HG02763 (cell line): ENCODE data around the gene PGAM1.
"Not testable (repeated sequence)": the region's sequence is repeated elsewhere in the genome, so short reads cannot be mapped to it uniquely, and the experiment has no call there.

Source experiments
- ATAC-seq: cut with Tn5 transposase; IDR thresholded peaks from one replicate; pipeline ENCODE4 v1.9.1; 2021; ENCODE audit warnings: mild to moderate bottlenecking, moderate library complexity; ENCODE audit not compliant: unreplicated experiment

The PGAM1 gene

DNA sequence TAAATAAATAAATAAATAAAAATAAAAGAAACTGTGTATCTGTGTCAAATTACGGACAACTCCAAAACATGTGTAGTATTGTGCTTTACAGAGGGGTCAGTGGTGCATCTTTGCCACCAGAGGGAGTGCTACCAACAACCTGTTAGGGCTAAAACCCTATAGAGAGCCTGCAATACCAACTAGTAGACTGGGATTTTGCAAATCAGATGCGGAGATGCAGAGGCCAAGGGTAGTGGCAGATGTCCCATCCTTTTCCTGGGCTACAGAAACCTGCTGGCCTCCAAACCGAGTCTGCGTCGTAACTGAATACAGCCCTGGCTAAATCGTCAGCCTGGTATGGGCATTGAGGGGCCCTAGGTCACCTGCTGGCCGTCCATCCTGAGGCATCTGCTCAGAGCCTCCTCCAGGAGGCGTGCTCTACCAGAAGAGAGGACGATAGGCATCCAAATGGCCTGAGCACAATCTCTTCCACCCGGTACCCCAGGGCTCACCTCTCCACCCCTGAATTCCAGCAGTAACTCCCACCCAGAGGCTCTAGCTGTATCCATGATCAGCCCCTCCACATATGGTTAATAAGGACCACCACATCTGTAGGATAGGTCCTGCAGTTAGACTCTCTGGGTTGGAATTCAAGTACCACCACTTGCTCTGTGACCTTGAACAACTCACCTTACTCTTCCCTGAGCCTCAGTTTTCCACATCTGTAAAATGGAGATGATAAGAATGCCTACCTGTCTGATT is 18.6 kb upstream of the PGAM1 start:
- peak; percentile 81 for ATAC-seq

DNA sequence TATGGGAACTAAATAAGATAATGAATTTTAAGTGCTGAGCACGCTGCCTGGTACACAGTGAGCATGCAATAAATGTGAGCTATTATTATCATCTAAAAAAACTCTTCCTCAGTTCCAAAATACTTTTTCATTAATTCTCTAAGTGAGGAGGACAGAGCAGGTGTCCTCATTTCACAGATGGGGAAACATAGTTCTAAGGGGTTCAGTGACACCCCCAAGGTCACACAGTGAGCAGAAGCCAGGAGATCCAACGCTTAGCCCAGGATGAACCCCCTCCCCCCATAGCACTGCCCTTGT is 18.1 kb upstream of the PGAM1 start:
- no peak for ATAC-seq

DNA sequence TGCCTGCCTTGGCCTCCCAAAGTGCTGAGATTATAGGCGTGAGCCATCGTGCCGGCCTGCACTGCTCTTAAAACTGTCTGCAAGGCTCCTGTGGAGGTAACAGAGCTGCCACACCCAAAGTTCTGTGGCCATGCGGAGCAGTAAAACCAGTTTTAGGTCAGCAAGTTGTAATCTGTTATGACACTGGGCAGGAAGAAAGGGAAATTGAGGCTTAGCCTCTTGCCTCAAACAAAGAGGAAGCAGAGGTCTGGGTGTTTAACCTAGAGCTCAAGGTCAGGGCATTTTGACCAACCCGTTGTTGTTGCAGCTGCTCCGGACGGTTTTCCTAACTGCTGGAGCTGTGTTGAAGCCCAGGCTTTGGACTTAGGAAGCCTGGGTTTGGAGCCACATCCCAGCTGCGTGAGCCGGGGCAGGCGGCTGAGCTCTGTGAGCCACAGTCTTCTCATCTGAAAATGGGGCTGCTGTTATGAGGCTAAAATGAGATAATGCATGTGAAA is 17.4 kb upstream of the PGAM1 start:
- ATAC-seq, result no peak

DNA sequence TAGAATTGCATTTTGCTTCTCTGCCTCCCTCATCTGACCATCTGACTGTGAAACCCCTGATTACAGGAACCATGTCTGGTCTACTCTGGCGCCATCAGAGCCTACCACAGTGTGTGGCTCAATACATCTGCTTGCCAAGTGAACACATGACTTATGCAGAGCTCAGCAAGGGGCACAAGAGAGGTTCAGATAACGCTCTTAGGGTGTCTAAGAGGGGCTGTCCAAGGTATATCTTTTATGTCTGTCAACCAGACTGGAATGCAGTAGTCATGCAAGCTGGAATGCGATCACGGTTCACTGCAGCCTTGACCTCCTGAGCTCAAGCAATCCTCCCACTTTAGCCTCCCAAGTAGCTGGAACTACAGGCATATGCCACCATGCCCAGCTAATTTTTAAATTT is 14.6 kb upstream of the PGAM1 start:
- ATAC-seq, result no peak

DNA sequence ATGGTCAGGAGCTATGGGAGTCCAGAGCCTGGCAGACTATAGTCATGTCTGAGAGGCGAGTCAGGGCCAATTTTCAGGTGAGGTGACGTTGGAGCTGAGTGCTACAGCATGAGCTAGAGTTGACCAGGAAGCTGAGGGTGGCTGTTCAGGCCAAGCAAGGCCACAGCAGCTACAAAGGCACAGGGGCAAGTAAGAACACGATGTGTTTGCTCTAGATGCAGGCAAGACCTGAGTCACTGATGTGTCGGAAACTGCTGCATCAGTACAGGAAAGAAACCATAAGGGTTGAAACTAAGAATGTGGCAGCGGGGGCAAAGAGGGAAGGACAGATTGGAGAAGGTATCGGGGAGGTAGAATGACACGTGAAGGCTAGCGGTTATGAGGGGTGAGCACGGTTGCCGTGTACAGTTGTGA is 13.1 kb upstream of the PGAM1 start:
- no peak for ATAC-seq

DNA sequence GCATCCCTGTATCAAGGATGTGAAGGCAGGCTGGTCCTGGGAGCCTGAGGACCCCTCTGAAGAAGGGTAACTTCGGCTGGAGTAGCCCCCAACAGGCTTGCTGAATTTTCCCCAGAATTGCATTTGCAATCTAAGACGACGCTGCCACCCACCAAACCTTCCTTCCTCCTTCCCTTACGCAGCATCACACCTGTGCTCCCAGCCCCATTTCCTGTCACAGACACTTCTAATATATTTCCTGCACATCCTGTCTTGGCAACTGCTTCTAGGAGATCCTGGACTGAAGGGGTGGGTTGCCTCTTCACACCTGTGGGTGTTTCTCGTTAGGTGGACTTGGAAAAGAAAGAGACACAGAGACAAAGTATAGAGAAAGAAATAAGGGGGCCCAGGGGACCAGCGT is 9.4 kb upstream of the PGAM1 start:
- no peak for ATAC-seq

DNA sequence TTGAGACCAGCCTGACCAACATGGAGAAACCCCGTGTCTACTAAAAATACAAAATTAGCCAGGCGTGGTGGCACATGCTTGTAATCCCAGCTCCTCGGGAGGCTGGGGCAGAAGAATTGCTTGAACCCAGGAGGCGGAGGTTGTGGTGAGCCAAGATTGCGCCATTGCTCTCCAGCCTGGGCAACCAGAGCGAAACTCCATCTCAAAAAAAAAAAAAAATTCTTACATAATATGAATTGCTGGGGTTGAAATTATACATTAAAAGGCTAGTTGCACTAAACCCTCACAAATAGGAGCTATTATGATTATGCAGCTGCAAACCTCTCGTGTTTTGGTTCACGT is 2.3 kb upstream of the PGAM1 start:
- ATAC-seq, result not testable (repeated sequence)

DNA sequence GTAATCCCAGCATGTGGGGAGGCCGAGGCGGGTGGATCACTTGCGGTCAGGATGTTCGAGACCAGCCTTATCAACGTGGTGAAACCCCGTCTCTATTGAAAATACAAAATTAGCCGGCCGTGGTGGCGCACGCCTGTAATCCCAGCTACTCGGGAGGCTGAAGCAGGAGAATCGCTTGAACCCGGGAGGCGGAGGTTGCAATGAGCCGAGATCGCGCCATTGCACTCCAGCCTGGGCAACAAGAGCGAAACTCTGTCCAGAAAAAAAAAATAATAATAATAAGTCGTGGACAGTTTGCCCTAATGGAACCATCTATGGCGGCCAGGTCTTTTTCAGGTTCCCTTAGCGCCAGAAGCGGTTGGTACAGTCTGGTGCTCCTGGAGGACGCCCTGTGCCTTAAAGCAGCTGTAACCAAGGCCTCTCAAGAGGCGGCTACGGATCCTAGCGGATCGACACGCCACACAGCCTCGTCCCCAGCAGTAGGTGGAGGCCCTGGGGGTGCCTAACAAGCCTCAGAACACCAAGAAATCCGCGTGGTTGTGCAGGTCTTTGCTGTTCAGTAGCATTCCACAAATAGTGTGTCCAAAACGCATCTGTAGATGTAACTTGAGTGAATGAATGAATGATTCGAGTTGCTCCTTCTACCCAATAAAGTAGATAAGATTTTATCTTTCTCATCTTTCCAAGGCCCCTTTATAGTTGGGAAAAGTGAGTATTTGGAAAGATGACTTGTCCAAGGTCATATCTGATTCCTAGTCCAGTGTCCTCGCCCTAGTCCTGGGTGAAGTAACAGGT is 982 bp downstream of the PGAM1 start:
- ATAC-seq, result no peak

DNA sequence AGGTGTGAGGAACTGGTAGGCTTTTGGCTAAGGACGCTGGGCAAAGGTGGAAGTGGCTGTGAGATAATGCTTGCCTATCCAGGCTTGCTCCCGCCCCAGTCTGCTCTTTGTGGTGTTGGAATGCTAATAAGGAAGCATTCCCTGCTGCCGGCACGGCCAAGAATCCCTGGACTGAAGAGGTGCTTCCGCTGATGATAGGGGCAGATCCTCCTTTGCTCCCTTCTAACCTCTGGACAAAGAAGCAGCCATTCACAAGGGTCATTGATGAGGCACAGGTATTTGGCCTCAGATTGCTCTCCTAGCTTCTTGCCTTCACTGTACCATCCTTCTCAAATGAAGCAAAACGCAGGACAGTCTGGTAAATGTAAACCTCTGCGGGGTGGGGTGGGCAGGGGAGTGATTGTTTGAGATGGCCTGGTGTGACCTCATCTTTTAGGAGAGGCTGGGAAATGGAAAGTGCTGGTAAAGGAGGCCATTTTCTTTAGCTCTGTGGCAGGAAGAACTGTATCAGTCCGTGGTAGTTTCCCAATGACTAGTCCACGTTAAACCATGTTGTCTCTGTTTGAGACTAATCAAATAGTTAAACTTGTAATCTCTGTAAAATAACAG is 1.7 kb downstream of the PGAM1 start:
- no peak for ATAC-seq

DNA sequence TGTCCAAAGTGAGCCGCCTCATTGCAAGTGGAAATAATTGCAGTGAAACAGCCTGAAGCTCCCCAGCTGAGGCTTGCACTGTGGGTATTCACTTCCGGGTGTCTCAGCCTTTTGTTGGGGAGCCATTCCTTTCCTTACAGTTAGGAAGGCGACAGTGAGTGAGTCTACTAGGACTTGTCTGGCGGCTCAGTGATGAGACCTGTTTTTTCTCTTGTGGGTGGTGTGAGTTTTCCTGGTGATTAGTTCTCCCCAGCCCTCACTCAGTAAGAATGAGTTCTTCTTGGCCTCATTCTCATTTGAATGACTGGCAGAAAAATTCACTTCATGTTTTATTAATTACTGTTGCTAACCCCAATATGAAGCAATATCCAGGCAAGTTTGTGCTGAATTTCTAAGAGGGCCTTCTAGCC is 2.6 kb downstream of the PGAM1 start:
- ATAC-seq, result no peak

DNA sequence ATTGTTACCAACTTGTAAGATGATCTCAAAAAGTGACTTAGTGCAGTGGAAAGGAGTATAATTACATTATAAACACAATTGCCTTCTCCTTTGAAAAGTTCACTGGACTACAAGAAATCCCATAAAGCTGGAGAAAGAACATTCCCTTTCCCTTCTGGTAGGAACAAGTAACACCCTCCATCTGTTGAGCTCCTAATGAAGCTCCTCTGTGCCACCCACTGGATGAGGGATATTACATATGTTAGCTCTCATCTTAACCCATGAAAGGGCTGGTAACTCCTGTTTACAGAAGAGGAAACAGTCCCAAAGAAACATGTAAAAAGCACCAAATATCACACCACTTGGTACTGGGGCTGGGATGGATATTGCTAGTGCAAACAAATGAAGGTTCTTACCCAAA is 8.1 kb downstream of the PGAM1 start:
- ATAC-seq, result no peak

DNA sequence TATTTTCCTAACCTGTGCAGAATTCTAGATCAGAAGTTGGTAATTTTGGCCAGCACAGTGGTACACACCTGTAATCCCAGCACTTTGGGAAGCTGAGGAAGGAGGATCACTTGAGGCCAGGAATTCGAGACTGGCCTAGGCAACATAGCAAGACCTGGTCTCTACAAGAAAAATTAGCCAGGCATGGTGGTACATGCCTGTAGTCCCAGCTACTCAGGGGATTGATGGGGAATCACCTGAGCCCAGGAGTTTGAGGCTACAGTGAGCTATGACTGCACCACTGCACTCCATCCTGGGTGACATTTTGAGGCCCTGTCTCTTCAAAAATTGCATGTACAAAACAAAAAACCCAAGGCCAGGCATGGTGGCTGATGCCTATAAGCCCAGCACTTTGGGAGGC is 8.6 kb downstream of the PGAM1 start:
- no peak for ATAC-seq

DNA sequence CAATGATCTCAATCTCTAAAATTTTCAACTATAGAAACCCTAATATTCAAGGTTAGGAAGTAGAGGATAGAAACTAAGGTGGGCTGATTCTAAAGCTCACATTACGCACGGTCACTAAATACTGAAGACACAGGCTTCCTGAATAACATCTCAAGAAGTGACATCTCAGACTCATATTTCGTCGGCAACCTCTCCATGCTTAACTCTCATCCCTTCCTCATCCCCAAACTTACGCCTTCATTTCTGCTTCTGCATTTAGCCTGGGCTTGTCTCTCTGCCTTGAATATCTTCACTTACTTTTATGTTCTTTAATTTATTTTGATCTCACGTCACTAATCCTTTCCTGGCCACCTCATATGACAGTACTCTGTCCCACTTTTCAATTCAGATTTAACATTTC is 9.2 kb downstream of the PGAM1 start:
- no peak for ATAC-seq

DNA sequence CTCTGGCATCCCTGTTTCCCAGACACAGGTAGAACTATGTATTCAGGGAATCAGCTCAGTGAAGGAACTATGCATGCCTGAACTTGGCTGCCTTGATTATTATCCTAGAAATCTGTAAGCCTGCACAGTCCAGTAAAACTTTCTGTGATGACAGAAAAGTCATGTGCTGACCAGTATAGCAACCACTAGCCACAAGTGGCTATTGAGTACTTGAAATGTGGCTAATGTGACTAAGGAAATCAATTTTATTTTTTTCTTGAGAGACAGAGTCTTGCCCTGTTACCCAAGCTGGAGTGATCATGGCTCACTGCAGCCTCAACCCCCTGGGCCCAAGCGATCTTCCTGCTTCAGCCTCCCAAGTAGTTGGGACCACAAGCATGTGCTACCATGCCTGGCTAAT is 16.3 kb downstream of the PGAM1 start:
- no peak for ATAC-seq

DNA sequence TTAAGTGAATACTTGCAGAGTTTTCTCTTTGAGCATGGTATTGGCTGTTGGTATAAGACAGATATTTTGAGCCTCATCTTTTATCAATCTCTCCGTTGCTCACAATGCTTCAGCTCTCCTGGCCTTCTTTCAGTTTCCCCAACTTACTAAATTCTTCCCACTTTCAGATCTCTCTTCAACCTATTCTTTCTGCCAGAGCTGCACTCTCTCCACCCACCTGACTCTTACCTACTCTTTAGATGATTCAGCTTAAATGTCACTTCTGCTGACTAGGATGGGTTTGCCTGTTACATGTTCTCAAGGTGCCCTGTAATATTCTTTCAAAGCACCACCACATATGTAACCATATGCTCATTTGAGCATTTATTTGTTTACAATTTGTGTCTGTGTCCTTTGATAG is 18.2 kb downstream of the PGAM1 start:
- no peak for ATAC-seq

DNA sequence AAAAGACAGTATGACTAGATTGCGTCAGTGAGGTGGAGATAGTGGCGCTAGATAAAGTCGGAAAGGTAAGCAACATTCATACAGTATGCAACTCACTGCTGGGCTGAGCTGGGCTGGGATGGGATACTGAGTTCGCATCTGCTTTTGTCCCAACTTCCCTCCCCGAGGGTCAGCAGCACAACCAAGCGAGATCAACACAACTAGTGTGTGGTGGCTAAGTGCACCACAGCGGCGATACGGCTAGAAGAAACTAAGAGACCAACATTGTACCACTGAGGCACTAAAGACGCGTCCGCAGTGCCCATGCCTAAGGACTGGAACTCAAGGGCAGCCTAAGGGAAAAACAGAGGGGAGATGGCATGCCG is 19.3 kb downstream of the PGAM1 start:
- no peak for ATAC-seq

DNA sequence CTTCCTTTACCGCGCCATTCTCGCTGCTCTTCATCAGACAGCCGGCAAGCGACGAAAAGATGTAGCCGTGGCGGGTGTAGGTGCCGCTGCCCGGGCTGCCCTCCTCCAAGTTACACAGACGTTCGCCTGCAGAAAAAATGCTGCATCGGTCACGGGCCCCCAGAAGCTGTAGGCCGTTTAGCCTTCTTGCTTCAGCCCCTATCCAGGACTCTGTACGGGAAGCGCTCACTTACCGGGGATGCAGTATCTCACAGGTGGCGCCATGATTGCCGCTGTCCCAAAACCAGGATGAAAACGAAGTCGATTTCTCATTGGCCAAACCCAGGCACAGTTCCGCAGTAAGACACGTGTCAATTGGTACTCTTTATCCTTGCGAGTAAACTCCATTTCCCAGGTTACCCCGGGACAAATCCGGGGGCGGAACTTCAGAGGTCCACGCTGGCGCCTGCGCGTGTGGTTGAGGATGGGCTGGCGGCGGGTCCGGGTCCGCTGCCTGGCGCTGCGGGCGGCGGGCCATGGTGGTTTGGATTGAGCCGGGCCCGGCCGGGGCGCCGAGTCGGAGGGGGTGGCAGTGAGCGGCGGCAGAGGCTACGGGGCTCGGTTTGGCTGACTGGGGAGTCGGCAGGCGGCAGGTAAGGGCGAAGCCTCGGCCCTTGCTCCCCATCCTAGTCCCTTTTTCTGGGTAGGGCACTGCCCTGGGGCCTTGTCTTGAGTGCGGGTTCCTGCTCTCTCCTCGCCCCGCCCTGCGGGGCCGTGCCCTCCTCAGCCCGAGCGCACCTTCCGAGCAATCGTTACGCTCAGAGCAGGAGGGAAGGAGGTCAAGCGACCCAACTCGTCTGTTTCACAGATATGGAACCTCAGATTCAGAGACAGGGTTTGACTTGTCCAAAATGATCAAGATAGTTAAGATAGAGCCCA is 20.0 kb downstream of the PGAM1 start, which contains the start of the genes EXOSC1 and ZDHHC16:
EXOSC1 (minus strand) TSS at position 285 of the 918 bp plus-strand sequence; CDS start at position 264, 21 bp downstream.
ZDHHC16 (plus strand) TSS at position 454 of the 918 bp plus-strand sequence. CDS start 5,501 bp downstream, outside the sequence.
- peak; percentile 97 for ATAC-seq

DNA sequence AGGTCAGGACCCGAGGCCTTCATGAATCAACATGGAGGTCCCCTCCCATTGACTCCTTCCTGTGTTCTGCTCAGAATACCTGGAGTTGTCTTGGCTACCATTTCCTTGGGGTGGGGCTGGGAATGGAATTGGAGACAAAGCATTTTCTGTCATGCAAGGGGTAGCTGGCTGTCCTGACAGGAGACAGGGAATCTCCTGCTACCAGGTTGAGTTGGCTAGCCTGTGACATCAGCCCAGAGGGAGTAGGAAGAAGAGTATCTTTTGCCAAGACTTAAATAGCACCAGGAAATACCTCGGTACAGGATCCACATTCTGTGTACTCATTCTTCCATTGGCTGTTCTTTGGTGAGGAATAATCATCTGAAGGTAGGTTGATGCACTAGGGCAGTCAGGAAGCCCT is 24.8 kb downstream of the PGAM1 start:
- no peak for ATAC-seq

DNA sequence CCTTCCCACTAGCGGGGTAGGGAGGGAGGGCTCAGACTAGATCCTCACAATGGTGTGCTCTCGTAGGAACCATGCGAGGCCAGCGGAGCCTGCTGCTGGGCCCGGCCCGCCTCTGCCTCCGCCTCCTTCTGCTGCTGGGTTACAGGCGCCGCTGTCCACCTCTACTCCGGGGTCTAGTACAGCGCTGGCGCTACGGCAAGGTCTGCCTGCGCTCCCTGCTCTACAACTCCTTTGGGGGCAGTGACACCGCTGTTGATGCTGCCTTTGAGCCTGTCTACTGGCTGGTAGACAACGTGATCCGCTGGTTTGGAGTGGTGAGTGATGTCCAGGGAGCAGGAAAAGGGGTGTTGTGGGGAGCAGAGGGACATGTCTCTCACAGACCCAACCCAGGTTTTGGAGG is 25.6 kb downstream of the PGAM1 start:
- ATAC-seq, result no peak

DNA sequence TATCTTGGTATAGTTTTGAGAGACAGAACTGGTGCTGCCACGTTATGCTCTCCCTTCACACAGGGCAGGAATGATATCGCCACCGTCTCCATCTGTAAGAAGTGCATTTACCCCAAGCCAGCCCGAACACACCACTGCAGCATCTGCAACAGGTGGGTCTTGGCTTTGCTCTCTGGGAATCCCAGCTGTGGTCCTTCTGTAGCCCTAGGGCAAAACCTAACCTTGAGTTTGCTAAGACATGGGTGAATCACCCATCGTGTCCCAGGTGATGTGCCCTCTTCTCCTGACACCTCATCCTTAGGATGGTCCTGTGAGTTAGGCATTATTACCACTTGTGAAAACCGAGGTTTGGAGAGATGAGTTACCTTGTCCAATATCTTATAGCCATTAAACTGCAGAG is 26.4 kb downstream of the PGAM1 start:
- ATAC-seq, result no peak
